ENCODE results near the gene HDHD5.

Gene HDHD5

DNA sequence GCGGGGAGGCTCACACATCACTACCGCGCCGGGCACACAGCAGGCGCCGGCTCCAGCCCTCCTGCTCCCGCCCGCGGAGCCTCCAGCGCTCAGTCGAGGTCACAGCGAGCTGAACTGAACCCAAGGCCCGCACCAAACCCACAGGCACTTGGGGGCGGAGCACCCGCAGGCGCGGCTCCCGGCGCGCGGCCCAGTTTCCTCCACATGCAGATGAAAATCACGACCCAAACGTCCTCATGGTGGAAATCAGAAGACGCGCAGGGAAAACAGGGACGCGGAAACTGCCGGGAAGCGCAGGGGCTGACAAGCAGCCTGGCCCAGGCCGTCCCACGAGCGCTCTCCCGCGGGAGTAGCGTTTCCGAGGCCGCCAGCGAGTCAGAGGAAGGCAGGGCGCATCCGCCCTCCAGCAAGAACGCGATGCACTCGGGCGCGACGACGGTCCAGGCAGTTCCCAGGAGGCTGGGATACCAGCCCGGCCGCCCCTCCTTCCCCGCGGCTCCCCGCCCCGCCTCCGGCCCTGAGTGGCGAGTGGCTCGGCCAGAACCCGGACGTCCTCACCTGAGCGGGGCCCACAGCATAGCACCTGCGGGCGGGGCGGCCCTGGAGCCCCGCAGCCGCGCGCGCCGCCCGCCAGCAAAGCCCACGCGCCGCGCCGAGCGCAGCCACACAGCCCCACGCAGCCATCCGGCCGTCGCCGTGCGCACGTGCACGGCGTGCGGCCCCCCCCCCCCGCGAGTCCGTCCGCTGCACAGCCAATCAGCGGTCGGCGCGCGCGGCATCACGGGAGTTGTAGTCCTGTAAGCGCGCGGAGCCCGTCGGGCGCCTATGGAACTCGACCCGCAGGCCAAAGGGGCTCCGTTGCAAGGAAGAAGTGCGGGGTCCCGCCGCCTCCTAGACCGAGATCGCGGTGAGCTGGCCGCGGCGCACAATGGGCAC lies at the start of gene HDHD5:
Gene HDHD5, minus strand, starts transcription at position 710 of the 936 bp plus-strand sequence. Its CDS starts 26 bp downstream, at position 684.
- peak within 1 kb of the TSS; percentile 67 for H3K27ac ChIP-seq (ENCODE audit: low read length)
- no peaks in the 10 kb centered on the region for H3K9me3 ChIP-seq (ENCODE audit: control insufficient read depth in 1 of 2, low read length in 2 of 2)
- no peaks in the 10 kb centered on the region for H3K27me3 ChIP-seq (ENCODE audit: low read depth, low read length)
- peaks cover 8 to 22% of the 10 kb centered on the region in 2 donors for H3K4me1 ChIP-seq (ENCODE audit: control insufficient read depth in 1 of 2, insufficient read depth in 2 of 2, low read length in 2 of 2)
- H3K36me3 ChIP-seq (ENCODE audit: control insufficient read depth in 1 of 2, insufficient read depth in 2 of 2, low read length in 2 of 2), result no peaks in the 10 kb centered on the region
- H3K4me3 ChIP-seq (ENCODE audit: low read depth in 1 of 2, low read length in 2 of 2), result peak within 1 kb of the TSS; percentile 81 to 86

GRCh38 chr22:17205432-17205831 lies 46.4 kb upstream of the HDHD5 start:
- H3K4me1 ChIP-seq (ENCODE audit: control insufficient read depth in 1 of 2, insufficient read depth in 2 of 2, low read length in 2 of 2), result no peaks in the 10 kb centered on the region
- H3K9me3 ChIP-seq (ENCODE audit: control insufficient read depth in 1 of 2, low read length in 2 of 2), result no peaks in the 10 kb centered on the region
- H3K27ac ChIP-seq (ENCODE audit: low read length), result no peak overlapping the region
- H3K36me3 ChIP-seq (ENCODE audit: control insufficient read depth in 1 of 2, insufficient read depth in 2 of 2, low read length in 2 of 2), result no peaks in the 10 kb centered on the region
- H3K27me3 ChIP-seq (ENCODE audit: low read depth, low read length), result no peaks in the 10 kb centered on the region
- H3K4me3 ChIP-seq (ENCODE audit: low read depth in 1 of 2, low read length in 2 of 2), result no peak overlapping the region

- Histone ChIP-seq H3K9me3 (ENCODE audit: control insufficient read depth in 1 of 2, low read length in 2 of 2) (no peaks in the 10 kb centered on the region), H3K36me3 (ENCODE audit: control insufficient read depth in 1 of 2, insufficient read depth in 2 of 2, low read length in 2 of 2) (no peaks in the 10 kb centered on the region), H3K27ac (ENCODE audit: low read length) (no peak overlapping the region), H3K27me3 (ENCODE audit: low read depth, low read length) (no peaks in the 10 kb centered on the region), H3K4me3 (ENCODE audit: low read depth in 1 of 2, low read length in 2 of 2) (no peak overlapping the region), H3K4me1 (ENCODE audit: control insufficient read depth in 1 of 2, insufficient read depth in 2 of 2, low read length in 2 of 2) (peaks cover 0 to 3% of the 10 kb centered on the region in 2 donors)
Observed at GRCh38 chr22:17201285-17201945, 42.3 kb upstream of the HDHD5 start.

DNA sequence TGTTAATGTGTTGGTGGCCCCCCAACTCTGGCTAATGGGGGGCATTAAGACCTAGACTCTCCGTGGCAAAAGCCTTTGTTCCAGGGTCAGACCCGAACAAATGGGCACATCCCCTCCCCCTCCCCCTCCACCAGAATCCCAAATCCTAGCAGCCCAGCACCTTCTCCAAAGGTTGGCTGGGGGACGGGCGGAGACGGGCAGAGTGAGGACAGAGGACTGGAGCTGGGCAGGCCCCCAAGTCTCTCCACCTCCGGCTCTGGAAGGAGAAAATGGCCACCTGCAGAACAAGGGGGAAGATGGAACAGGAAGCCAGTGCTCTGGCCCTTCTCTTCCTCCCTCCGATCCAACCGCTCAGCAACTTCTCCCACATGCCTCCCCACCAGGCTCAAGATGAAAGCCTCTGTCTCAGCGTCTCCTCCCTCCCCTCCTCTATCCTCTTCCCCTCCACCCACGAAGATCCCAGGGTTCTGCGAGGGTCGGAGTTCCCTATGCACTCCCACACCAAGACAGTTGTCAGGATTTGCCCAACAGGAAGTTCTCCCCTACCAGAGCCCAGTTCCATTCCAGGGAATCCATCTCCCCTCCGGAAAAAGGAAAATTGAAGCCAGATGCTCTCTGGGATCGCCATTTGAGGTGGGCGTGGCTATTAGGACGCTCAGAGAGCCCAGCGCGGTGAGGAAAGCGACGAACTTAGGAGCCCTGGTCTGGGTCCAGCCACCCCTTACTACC lies 40.1 kb upstream of the HDHD5 start:
- no peaks in the 10 kb centered on the region for H3K36me3 ChIP-seq (ENCODE audit: control insufficient read depth in 1 of 2, insufficient read depth in 2 of 2, low read length in 2 of 2)
- no peaks in the 10 kb centered on the region for H3K27me3 ChIP-seq (ENCODE audit: low read depth, low read length)
- H3K4me3 ChIP-seq (ENCODE audit: low read depth in 1 of 2, low read length in 2 of 2), result peak overlapping the region; percentile 60 to 63
- peaks cover 0 to 3% of the 10 kb centered on the region in 2 donors for H3K4me1 ChIP-seq (ENCODE audit: control insufficient read depth in 1 of 2, insufficient read depth in 2 of 2, low read length in 2 of 2)
- H3K27ac ChIP-seq (ENCODE audit: low read length), result no peak overlapping the region
- H3K9me3 ChIP-seq (ENCODE audit: control insufficient read depth in 1 of 2, low read length in 2 of 2), result no peaks in the 10 kb centered on the region

DNA sequence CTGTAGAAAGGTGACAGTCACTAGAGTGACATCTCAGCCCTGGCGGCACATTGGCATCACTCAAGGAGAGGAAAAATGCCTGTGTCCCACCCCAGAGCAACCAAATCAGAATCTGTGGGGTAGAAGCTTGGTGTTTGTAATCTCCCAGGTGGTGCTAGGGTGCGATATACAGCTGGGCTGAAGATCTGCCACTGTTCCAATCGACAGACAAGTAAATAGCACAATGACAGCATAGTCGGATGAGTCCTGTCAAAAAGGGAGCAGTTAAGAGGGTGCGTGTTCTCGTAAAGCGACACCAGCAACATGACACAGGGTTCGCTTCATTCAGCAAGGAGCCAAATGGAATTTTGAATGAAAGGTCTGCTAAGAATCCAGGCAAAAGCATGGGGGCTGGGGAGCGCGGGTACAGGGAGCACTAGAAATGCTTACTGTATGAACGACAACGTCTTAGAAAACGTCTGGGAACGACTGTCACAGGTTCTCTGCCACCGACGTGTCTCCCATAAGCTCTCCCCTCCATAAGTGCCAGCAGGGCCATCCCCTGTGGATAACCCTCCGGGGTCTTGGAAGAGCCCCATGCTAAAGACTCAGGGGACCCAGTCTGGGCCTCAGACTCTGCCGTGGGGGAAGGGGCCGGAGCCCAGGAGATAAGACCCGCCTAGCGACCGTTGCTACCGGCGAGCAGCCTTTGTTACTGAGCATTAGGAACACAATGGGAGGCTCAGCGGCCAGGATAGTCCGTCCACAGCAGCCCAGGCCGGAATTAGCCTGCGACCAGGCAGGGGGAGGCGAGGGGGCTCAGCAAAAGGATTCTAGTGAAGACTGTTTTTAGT lies 39.3 kb upstream of the HDHD5 start:
- H3K4me3 ChIP-seq (ENCODE audit: low read depth in 1 of 2, low read length in 2 of 2), result peak overlapping the region; percentile 60 to 63
- no peak overlapping the region for H3K27ac ChIP-seq (ENCODE audit: low read length)

GRCh38 chr22:17194213-17194612 lies 35.1 kb upstream of the HDHD5 start:
- Histone ChIP-seq H3K36me3 (ENCODE audit: control insufficient read depth in 1 of 2, insufficient read depth in 2 of 2, low read length in 2 of 2) (no peaks in the 10 kb centered on the region), H3K4me1 (ENCODE audit: control insufficient read depth in 1 of 2, insufficient read depth in 2 of 2, low read length in 2 of 2) (no peaks in the 10 kb centered on the region), H3K4me3 (ENCODE audit: low read depth in 1 of 2, low read length in 2 of 2) (no peak overlapping the region), H3K27me3 (ENCODE audit: low read depth, low read length) (no peaks in the 10 kb centered on the region), H3K9me3 (ENCODE audit: control insufficient read depth in 1 of 2, low read length in 2 of 2) (no peaks in the 10 kb centered on the region), H3K27ac (ENCODE audit: low read length) (no peak overlapping the region)

More for the DNA sequence above, 39.3 kb upstream of the HDHD5 start:
- Histone ChIP-seq H3K27me3 (ENCODE audit: low read depth, low read length) (no peaks in the 10 kb centered on the region), H3K36me3 (ENCODE audit: control insufficient read depth in 1 of 2, insufficient read depth in 2 of 2, low read length in 2 of 2) (no peaks in the 10 kb centered on the region), H3K4me1 (ENCODE audit: control insufficient read depth in 1 of 2, insufficient read depth in 2 of 2, low read length in 2 of 2) (peaks cover 0 to 3% of the 10 kb centered on the region in 2 donors), H3K9me3 (ENCODE audit: control insufficient read depth in 1 of 2, low read length in 2 of 2) (no peaks in the 10 kb centered on the region)

GRCh38 chr22:17192186-17192585 lies 33.1 kb upstream of the HDHD5 start:
- H3K4me3 ChIP-seq (ENCODE audit: low read depth in 1 of 2, low read length in 2 of 2), result no peak overlapping the region
- no peaks in the 10 kb centered on the region for H3K4me1 ChIP-seq (ENCODE audit: control insufficient read depth in 1 of 2, insufficient read depth in 2 of 2, low read length in 2 of 2)
- no peaks in the 10 kb centered on the region for H3K36me3 ChIP-seq (ENCODE audit: control insufficient read depth in 1 of 2, insufficient read depth in 2 of 2, low read length in 2 of 2)
- H3K27ac ChIP-seq (ENCODE audit: low read length), result no peak overlapping the region
- no peaks in the 10 kb centered on the region for H3K27me3 ChIP-seq (ENCODE audit: low read depth, low read length)
- no peaks in the 10 kb centered on the region for H3K9me3 ChIP-seq (ENCODE audit: control insufficient read depth in 1 of 2, low read length in 2 of 2)

DNA sequence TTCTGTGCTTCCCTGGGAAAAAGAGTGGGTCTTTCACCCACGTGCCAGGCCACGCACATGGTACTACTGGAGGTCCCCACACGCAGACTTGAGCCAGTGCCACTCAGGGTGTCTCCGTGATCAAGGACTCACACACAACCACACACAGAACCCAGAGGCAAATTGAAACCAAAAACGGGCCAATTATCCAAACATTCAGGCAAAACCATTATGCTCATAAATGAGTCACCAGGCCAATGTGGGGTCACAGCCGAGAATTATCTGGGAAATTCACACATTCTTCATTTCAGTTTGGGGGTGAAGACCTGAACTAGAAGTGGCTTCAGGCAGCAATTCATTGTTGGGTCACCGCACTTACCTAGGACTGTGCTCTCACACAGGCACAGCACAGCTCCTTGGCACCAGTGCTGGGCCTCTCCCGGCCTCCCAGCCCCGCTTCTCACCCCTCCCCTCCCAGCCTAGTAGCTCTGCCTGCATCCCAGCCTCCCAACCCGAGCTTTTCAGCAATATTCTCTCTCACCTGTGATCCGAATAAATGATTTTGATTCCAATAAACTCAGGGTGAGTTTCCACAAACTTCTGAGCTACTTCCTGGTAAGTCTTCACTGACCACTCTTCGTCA lies 32.2 kb upstream of the HDHD5 start:
- Histone ChIP-seq H3K4me3 (ENCODE audit: low read depth in 1 of 2, low read length in 2 of 2) (no peak overlapping the region), H3K9me3 (ENCODE audit: control insufficient read depth in 1 of 2, low read length in 2 of 2) (no peaks in the 10 kb centered on the region), H3K36me3 (ENCODE audit: control insufficient read depth in 1 of 2, insufficient read depth in 2 of 2, low read length in 2 of 2) (no peaks in the 10 kb centered on the region), H3K27me3 (ENCODE audit: low read depth, low read length) (no peaks in the 10 kb centered on the region), H3K27ac (ENCODE audit: low read length) (no peak overlapping the region), H3K4me1 (ENCODE audit: control insufficient read depth in 1 of 2, insufficient read depth in 2 of 2, low read length in 2 of 2) (no peaks in the 10 kb centered on the region)

GRCh38 chr22:17190702-17191101 lies 31.6 kb upstream of the HDHD5 start:
- Histone ChIP-seq H3K27ac (ENCODE audit: low read length) (no peak overlapping the region), H3K36me3 (ENCODE audit: control insufficient read depth in 1 of 2, insufficient read depth in 2 of 2, low read length in 2 of 2) (no peaks in the 10 kb centered on the region), H3K4me1 (ENCODE audit: control insufficient read depth in 1 of 2, insufficient read depth in 2 of 2, low read length in 2 of 2) (no peaks in the 10 kb centered on the region), H3K27me3 (ENCODE audit: low read depth, low read length) (no peaks in the 10 kb centered on the region), H3K4me3 (ENCODE audit: low read depth in 1 of 2, low read length in 2 of 2) (no peak overlapping the region), H3K9me3 (ENCODE audit: control insufficient read depth in 1 of 2, low read length in 2 of 2) (no peaks in the 10 kb centered on the region)

- Histone ChIP-seq H3K9me3 (ENCODE audit: control insufficient read depth in 1 of 2, low read length in 2 of 2) (no peaks in the 10 kb centered on the region), H3K27me3 (ENCODE audit: low read depth, low read length) (no peaks in the 10 kb centered on the region), H3K4me3 (ENCODE audit: low read depth in 1 of 2, low read length in 2 of 2) (no peak overlapping the region), H3K27ac (ENCODE audit: low read length) (no peak overlapping the region), H3K36me3 (ENCODE audit: control insufficient read depth in 1 of 2, insufficient read depth in 2 of 2, low read length in 2 of 2) (peaks cover 0 to 4% of the 10 kb centered on the region in 2 donors), H3K4me1 (ENCODE audit: control insufficient read depth in 1 of 2, insufficient read depth in 2 of 2, low read length in 2 of 2) (peaks cover 0 to 10% of the 10 kb centered on the region in 2 donors)
Observed at GRCh38 chr22:17176715-17177114, 17.6 kb upstream of the HDHD5 start.
